Glutamatergic neuron (in vitro differentiated cells): Measurements from ENCODE around the gene C1orf226. TPM values are rescaled to one million over a fixed set of nuclear protein-coding genes. Genes with fewer than 3 reads are reported as not detected.

Experiments used
- DNase-seq: peaks from one replicate; pipeline ENCODE4 v3.0.0; 2022
- H3K27ac Mint-ChIP-seq: one replicate; pipeline ENCODE4 v1.8.0; 2020; ENCODE audit warnings: mild to moderate bottlenecking, mixed read lengths, inconsistent platforms; ENCODE audit not compliant: unreplicated experiment
- H3K27me3 Mint-ChIP-seq: one replicate; pipeline ENCODE4 v1.8.0; 2020; ENCODE audit warnings: mild to moderate bottlenecking, moderate library complexity, mixed read lengths, inconsistent platforms; ENCODE audit not compliant: unreplicated experiment
- H3K36me3 Mint-ChIP-seq: one replicate; pipeline ENCODE4 v1.8.0; 2020; ENCODE audit warnings: mild to moderate bottlenecking, mixed read lengths, inconsistent platforms; ENCODE audit not compliant: unreplicated experiment
- H3K4me1 Mint-ChIP-seq: one replicate; pipeline ENCODE4 v1.8.0; 2020; ENCODE audit warnings: mild to moderate bottlenecking, low read depth, mixed read lengths, inconsistent platforms; ENCODE audit not compliant: unreplicated experiment
- H3K4me3 Mint-ChIP-seq: one replicate; pipeline ENCODE4 v1.8.0; 2020; ENCODE audit warnings: mild to moderate bottlenecking, mixed read lengths, inconsistent platforms; ENCODE audit not compliant: unreplicated experiment
- H3K9me3 Mint-ChIP-seq: one replicate; pipeline ENCODE4 v1.8.0; 2020; ENCODE audit warnings: mild to moderate bottlenecking, moderate library complexity, mixed read lengths, inconsistent platforms; ENCODE audit not compliant: unreplicated experiment
- total RNA-seq: library from RNA; stranded (reverse); fragmentation: NEBNext Ultra II Directional; extraction: Animal tissue kit (Norgen Biotek cat#: 25700); gene quantifications from one replicate; pipeline ENCODE4 v1.2.1, GENCODE V29; 2021; ENCODE audit not compliant: unreplicated experiment
- TF ChIP-seq, protein P1 (sequence below): fragments of 200-600 bp; sonication (generic); IDR thresholded peaks from one replicate; pipeline ENCODE4 v1.5.0; 2021; ENCODE audit not compliant: partially characterized antibody, unreplicated experiment

The C1orf226 gene
- total RNA-seq, 1 donor from 2014 or later: 12.3 TPM

DNA sequence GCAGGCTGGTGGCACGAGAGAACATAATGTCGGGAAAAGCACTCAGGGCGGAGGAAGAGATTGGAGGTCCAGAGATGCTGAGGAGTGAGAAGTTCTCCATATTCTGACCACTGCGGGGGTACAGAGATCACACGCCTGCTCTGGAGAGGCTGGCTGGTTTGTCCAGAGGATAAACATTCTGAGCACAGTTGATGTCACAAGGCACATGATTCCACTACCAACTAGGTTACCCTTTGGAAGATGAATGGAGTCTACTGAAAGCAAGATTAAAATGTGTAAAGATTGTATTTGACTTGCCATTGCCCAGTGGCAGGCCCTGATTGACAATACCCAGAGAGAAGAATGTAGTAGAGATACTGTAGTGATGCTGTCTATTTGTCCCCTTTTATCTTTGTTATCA, 4.8 kb upstream of the C1orf226 start, which contains the start of gene SPATA46:
Gene SPATA46, minus strand, starts transcription at position 164 of the 400 bp plus-strand sequence. Its CDS starts 64 bp downstream, at position 100.
- Mint-ChIP-seq H3K4me1 (peaks cover 2% of the 10 kb centered on the region), H3K27ac (no peak within 1 kb of the TSS), H3K4me3 (no peak within 1 kb of the TSS), H3K36me3 (peaks cover 4% of the 10 kb centered on the region), H3K27me3 (no peaks in the 10 kb centered on the region), H3K9me3 (peaks cover 2% of the 10 kb centered on the region)
- DNase-seq: no peak
- TF ChIP-seq, protein P1, sequence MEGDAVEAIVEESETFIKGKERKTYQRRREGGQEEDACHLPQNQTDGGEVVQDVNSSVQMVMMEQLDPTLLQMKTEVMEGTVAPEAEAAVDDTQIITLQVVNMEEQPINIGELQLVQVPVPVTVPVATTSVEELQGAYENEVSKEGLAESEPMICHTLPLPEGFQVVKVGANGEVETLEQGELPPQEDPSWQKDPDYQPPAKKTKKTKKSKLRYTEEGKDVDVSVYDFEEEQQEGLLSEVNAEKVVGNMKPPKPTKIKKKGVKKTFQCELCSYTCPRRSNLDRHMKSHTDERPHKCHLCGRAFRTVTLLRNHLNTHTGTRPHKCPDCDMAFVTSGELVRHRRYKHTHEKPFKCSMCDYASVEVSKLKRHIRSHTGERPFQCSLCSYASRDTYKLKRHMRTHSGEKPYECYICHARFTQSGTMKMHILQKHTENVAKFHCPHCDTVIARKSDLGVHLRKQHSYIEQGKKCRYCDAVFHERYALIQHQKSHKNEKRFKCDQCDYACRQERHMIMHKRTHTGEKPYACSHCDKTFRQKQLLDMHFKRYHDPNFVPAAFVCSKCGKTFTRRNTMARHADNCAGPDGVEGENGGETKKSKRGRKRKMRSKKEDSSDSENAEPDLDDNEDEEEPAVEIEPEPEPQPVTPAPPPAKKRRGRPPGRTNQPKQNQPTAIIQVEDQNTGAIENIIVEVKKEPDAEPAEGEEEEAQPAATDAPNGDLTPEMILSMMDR: no peak

DNA sequence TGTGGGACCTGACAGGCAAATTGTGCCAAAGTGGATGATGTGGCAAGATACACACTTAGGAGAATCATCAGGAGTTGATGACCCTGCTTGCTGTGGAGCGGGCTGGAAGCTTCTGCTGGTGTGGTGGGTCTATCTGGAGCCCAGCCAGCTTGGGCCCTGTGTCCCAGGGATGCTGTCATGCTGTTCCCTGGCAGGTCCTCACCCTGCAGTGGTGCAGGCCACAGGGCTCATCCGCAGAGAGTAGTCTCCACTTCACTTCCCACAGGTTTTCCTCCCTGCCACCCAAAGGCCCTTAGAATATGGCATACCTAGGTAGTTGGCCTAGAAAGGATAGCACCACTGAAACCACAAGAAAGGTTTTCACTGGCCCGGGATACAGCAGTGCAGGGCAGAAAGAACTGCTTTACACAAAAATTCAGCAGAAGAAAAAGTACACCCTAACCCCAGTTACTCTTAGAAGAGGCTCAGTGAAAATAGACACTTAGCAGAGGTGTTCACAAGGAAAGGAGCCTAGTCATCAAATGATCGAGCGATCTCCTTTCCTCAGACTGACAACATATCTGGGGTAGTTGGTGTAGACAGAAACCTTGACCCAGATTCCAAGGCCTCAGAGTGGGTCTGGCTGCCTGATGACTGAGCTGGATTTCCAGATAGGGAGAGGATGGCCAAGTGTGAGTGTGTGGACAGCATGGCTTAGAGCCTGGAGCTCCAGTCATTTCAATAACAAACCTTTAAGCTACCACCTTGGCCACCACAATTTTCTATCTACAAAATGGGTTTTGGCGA, 1.3 kb upstream of the C1orf226 start:
- Mint-ChIP-seq H3K27me3 (peaks cover 3% of the 10 kb centered on the region), H3K9me3 (peaks cover 5% of the 10 kb centered on the region), H3K4me1 (peaks cover 4% of the 10 kb centered on the region), H3K27ac (no peak overlapping the region), H3K36me3 (peaks cover 4% of the 10 kb centered on the region), H3K4me3 (no peak overlapping the region)
- TF ChIP-seq, protein P1: no peak
- DNase-seq: no peak

DNA sequence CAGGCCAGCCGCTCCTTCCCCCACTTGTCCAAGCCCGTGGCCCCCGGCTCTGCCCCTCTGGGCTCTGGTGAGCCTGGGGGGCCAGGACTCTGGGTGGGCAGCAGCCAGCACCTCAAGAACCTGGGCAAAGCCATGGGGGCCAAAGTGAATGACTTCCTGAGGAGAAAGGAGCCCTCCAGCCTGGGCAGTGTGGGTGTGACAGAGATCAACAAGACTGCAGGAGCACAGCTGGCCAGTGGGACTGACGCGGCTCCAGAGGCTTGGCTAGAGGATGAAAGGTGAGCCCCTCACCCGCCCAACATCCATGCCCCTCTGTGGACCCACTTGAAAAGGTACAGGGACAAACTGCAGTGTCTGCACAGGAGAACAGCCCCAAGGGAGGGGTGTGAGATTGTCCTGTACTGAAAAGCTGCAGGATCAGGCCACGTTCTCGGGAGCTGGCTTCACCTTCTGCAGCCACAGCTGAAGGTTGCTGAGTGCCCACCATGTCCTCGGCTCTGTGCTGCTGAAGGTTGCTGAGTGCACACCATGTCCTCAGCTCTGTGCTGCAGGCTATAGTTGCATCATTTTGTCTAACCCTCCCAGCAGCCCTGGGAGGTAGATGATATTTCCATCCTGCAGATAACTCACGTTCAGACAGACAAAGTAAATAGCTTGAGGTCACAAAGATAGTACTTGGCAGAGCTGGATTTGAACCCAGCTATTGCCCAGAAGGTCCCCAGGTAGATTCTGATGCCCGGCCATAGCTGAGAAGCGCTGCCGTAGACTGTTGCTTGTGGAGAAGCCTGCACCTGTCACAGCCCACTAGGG, 618 bp downstream of the C1orf226 start:
- H3K36me3 Mint-ChIP-seq: peaks cover 3% of the 10 kb centered on the region
- H3K27me3 Mint-ChIP-seq: peaks cover 3% of the 10 kb centered on the region
- no peak overlapping the region for H3K4me3 Mint-ChIP-seq
- H3K27ac Mint-ChIP-seq: no peak overlapping the region
- H3K4me1 Mint-ChIP-seq: peaks cover 3% of the 10 kb centered on the region
- peaks cover 7% of the 10 kb centered on the region for H3K9me3 Mint-ChIP-seq
- TF ChIP-seq, protein P1: no peak
- DNase-seq: no peak

- DNase-seq: no peak
- H3K27me3 Mint-ChIP-seq: peaks cover 3% of the 10 kb centered on the region
- no peak overlapping the region for H3K4me3 Mint-ChIP-seq
- no peak overlapping the region for H3K27ac Mint-ChIP-seq
- H3K36me3 Mint-ChIP-seq: peaks cover 3% of the 10 kb centered on the region
- TF ChIP-seq, protein P1: no peak
- peaks cover 6% of the 10 kb centered on the region for H3K9me3 Mint-ChIP-seq
- peaks cover 3% of the 10 kb centered on the region for H3K4me1 Mint-ChIP-seq
These were observed 1.6 kb downstream of the C1orf226 start for GRCh38 chr1:162383091-162383490.
